Pancreas (tissue), 10 donors: Measurements from ENCODE around the gene MTMR2. TPM values are rescaled to one million over a fixed set of nuclear protein-coding genes. Genes with fewer than 3 reads are reported as not detected.

Experiments used
- ATAC-seq, 4 donors: fragments of 200-7000 bp; cut with Tn5 transposase; one replicate each; pipeline versions ENCODE4 v1.8.0 to v1.9.1; 2020; ENCODE audit warnings: mild to moderate bottlenecking in 4 of 4, moderate library complexity in 4 of 4
- DNase-seq, 6 donors: peaks; one replicate each; pipeline ENCODE4 v3.0.0-alpha.2; 2020
- FAIRE-seq: peaks from 2 replicates; lab custom pipeline; 2012; peaks lifted over from hg19 to GRCh38; lab: Jason Lieb, UNC
- H3K27ac ChIP-seq, 4 donors: fragments of 200-600 bp; sonication (generic); 1 replicate in 3 of 4; 2 replicates in 1 of 4; pipeline versions ENCODE4 v1.5.0 to v1.8.0; 2020
- H3K27me3 ChIP-seq, 4 donors: fragments of 200-600 bp; one replicate each; pipeline ENCODE4 v1.8.0; 2021
- H3K36me3 ChIP-seq, 3 donors: fragments of 200-600 bp; sonication (generic) in 1 of 3; one replicate each; pipeline versions ENCODE4 v1.5.0 to v1.8.0; 2020 to 2021
- H3K4me1 ChIP-seq, 3 donors: fragments of 200-600 bp; one replicate each; pipeline ENCODE4 v1.8.0; 2021
- H3K4me3 ChIP-seq, 4 donors: fragments of 200-600 bp; sonication (generic) in 2 of 4; one replicate each; pipeline versions ENCODE4 v1.5.0 to v1.8.0; 2020 to 2021
- H3K9me3 ChIP-seq, 4 donors: fragments of 200-600 bp; one replicate each; pipeline ENCODE4 v1.8.0; 2021
- CTCF ChIP-seq, 4 donors: fragments of 200-600 bp; sonication (generic) in 3 of 4; IDR thresholded peaks; one replicate each; pipeline versions ENCODE4 v1.5.0 to v1.8.0; 2021; ENCODE audit warnings: antibody characterized with exemption in 4 of 4
- WGBS, 2 donors: extraction: QIAGEN DNeasy Blood & Tissue Kit; methylation state at CpG; one replicate each; pipeline ENCODE4 v1.1.7; 2013; 5-methylcytosine and 5-hydroxymethylcytosine counted together
- intact Hi-C, 3 donors: fragments of 100-400 bp; cut with DNase I; formaldehyde crosslinking; loops; one replicate each; pipeline versions ENCODE4 v1.11.1 to v1.14.2; 2022
- polyA plus RNA-seq, 2 donors: library from polyadenylated mRNA; stranded (reverse); fragments of 200-250 nt; gene quantifications; one replicate each; pipeline ENCODE4 v1.2.3, GENCODE V29; 2013
- total RNA-seq, 6 donors: library from RNA; stranded (reverse); fragmentation: NEBNext Ultra II Directional in 4 of 6; extraction: Animal tissue kit (Norgen Biotek cat#: 25700) in 4 of 6; gene quantifications; one replicate each; pipeline versions ENCODE4 v1.2.1 to v1.2.4, GENCODE V29; 2021 to 2023
- donor health status: healthy with polysubstance abuse.
- donor health status: DM: no; HTN: no; CAD: no; lungs with moderate emphysema.
- donor health status: DM: no; HTN: no; CAD: no.
- donor health status: control.
- donor health status: control.
- donor health status: Bipolar disorder and iron deficiency.
- donor health status: DM: yes; HTN: yes; CAD: no.
- donor health status: DM: no; HTN: no; CAD: no.
- donor health status: DM: no; HTN: no; CAD: no.
- donor health status: DM: yes; HTN: yes; CAD: no.

Gene MTMR2
- total and polyA plus RNA-seq, 8 donors = 5.1 to 14.4 (median 9.8) TPM

- ATAC-seq = no peak
- no peaks in the 10 kb centered on the region for H3K36me3 ChIP-seq
- intact Hi-C loops = no loop called here
- H3K4me1 ChIP-seq = peaks cover 0 to 37% (median 35%) of the 10 kb centered on the region in 3 donors
- peak overlapping the region in 3 of 4 donors; percentile 81 to 94 (median 93) for H3K4me3 ChIP-seq
- DNase-seq = no peak
- no peak for TF ChIP-seq CTCF (IDR thresholded peaks at IDR 0.05)
- no peaks in the 10 kb centered on the region for H3K9me3 ChIP-seq
- no peaks in the 10 kb centered on the region for H3K27me3 ChIP-seq
- 9 to 18% methylated on average over 8 of the region's 8 CpGs for WGBS, 2 donors
- FAIRE-seq = no peak
- peak overlapping the region in 3 of 4 donors; percentile 99 to 100 (median 100) for H3K27ac ChIP-seq
Measured at GRCh38 chr11:95791709-95792033, 132.2 kb downstream of the MTMR2 start.

GRCh38 chr11:95790933-95791708 lies 132.8 kb downstream of the MTMR2 start:
- intact Hi-C loops = no loop called here
- no peaks in the 10 kb centered on the region for H3K27me3 ChIP-seq
- WGBS, 2 donors = 1% methylated on average over 29 of the region's 29 CpGs
- H3K4me1 ChIP-seq = peaks cover 0 to 37% (median 29%) of the 10 kb centered on the region in 3 donors
- H3K4me3 ChIP-seq = peak overlapping the region; percentile 81 to 94 (median 90)
- TF ChIP-seq CTCF (IDR thresholded peaks at IDR 0.05) = no peak
- FAIRE-seq (no peak), DNase-seq (peak; percentile 61 to 80 (median 74)), ATAC-seq (peak; percentile 11 to 32 (median 26))
- peak overlapping the region; percentile 98 to 100 (median 100) for H3K27ac ChIP-seq
- no peaks in the 10 kb centered on the region for H3K9me3 ChIP-seq
- H3K36me3 ChIP-seq = no peaks in the 10 kb centered on the region

- Histone ChIP-seq H3K27me3 (no peaks in the 10 kb centered on the region), H3K27ac (peak within 1 kb of the TSS; percentile 98 to 100 (median 100)), H3K4me3 (peak within 1 kb of the TSS; percentile 81 to 94 (median 90)), H3K9me3 (no peaks in the 10 kb centered on the region), H3K36me3 (peaks cover 0 to 7% (median 7%) of the 10 kb centered on the region in 3 donors), H3K4me1 (peaks cover 0 to 29% (median 22%) of the 10 kb centered on the region in 3 donors)
- peak; percentile 88 to 98 (median 92) for DNase-seq
- TF ChIP-seq CTCF (IDR thresholded peaks at IDR 0.05) = no peak
- peak; percentile 34 for FAIRE-seq
- WGBS, 2 donors = 0% methylated on average over 55 of the region's 55 CpGs
- intact Hi-C loops = no loop called here
- ATAC-seq = peak; percentile 84 to 94 (median 86)
Measured at GRCh38 chr11:95790123-95790932, 133.6 kb downstream of the MTMR2 start, which contains the start of gene CEP57. TSS of gene CEP57 (plus strand) at chr11:95790498. CDS start at chr11:95790699, 201 bp downstream.

- DNase-seq (peak; percentile 91 to 97 (median 96)), ATAC-seq (peak; percentile 88 to 94 (median 91)), FAIRE-seq (peak; percentile 86)
- WGBS, 2 donors = 1% methylated on average over 61 to 62 of the region's 62 CpGs
- no peaks in the 10 kb centered on the region for H3K27me3 ChIP-seq
- peaks cover 0 to 24% (median 15%) of the 10 kb centered on the region in 3 donors for H3K4me1 ChIP-seq
- H3K36me3 ChIP-seq = peaks cover 0 to 14% (median 8%) of the 10 kb centered on the region in 3 donors
- no peaks in the 10 kb centered on the region for H3K9me3 ChIP-seq
- H3K4me3 ChIP-seq = peak within 1 kb of the TSS; percentile 81 to 94 (median 90)
- intact Hi-C loops = no loop called here
- H3K27ac ChIP-seq = peak within 1 kb of the TSS; percentile 98 to 100 (median 100)
- no peak for TF ChIP-seq CTCF (IDR thresholded peaks at IDR 0.05)
Measured at GRCh38 chr11:95789506-95790122, 134.3 kb downstream of the MTMR2 start, which contains the start of gene FAM76B. TSS of gene FAM76B (minus strand) at chr11:95789782. CDS start at chr11:95789478, 304 bp downstream.
